GM18870 (cell line): ENCODE measurements around the gene KDM4C.
"Not testable (repeated sequence)": the region's sequence is repeated elsewhere in the genome, so short reads cannot be mapped to it uniquely, and the experiment has no call there.

Experiments
- ATAC-seq: cut with Tn5 transposase; IDR thresholded peaks from one replicate; pipeline ENCODE4 v1.9.1; 2021; ENCODE audit warnings: moderate library complexity; ENCODE audit not compliant: unreplicated experiment

KDM4C gene

GRCh38 chr9:6802926-6803325 is 45.2 kb downstream of the KDM4C start:
- ATAC-seq = no peak

- no peak for ATAC-seq
Measured at GRCh38 chr9:6805532-6805931, 47.8 kb downstream of the KDM4C start.

GRCh38 chr9:6806318-6806717 is 48.5 kb downstream of the KDM4C start:
- not testable (repeated sequence) for ATAC-seq

GRCh38 chr9:6807669-6808068 is 49.9 kb downstream of the KDM4C start:
- ATAC-seq = not testable (repeated sequence)

- ATAC-seq = no peak
Measured at GRCh38 chr9:6811436-6811835, 53.7 kb downstream of the KDM4C start.

GRCh38 chr9:6816581-6816980 is 58.8 kb downstream of the KDM4C start:
- ATAC-seq = no peak

GRCh38 chr9:6818292-6818922 is 60.6 kb downstream of the KDM4C start:
- ATAC-seq = no peak

GRCh38 chr9:6819112-6819511 is 61.3 kb downstream of the KDM4C start:
- no peak for ATAC-seq

GRCh38 chr9:6819529-6819928 is 61.8 kb downstream of the KDM4C start:
- ATAC-seq = no peak

GRCh38 chr9:6822696-6823095 is 64.9 kb downstream of the KDM4C start:
- no peak for ATAC-seq

GRCh38 chr9:6827439-6828145 is 69.8 kb downstream of the KDM4C start:
- ATAC-seq = peak; percentile 50

- ATAC-seq = no peak
Measured at GRCh38 chr9:6829027-6829426, 71.3 kb downstream of the KDM4C start.

- no peak for ATAC-seq
Measured at GRCh38 chr9:6829536-6829935, 71.8 kb downstream of the KDM4C start.

GRCh38 chr9:6833518-6834192 is 75.9 kb downstream of the KDM4C start:
- ATAC-seq = no peak

- no peak for ATAC-seq
Measured at GRCh38 chr9:6834306-6834705, 76.5 kb downstream of the KDM4C start.

GRCh38 chr9:6838158-6838557 is 80.4 kb downstream of the KDM4C start:
- ATAC-seq = no peak

GRCh38 chr9:6842584-6842947 is 84.8 kb downstream of the KDM4C start:
- ATAC-seq = no peak

- no peak for ATAC-seq
Measured at GRCh38 chr9:6843742-6844141, 86.0 kb downstream of the KDM4C start.

- ATAC-seq = no peak
Measured at GRCh38 chr9:6844267-6844666, 86.5 kb downstream of the KDM4C start.

GRCh38 chr9:6845128-6845826 is 87.5 kb downstream of the KDM4C start:
- ATAC-seq = no peak

GRCh38 chr9:6845880-6846279 is 88.1 kb downstream of the KDM4C start:
- no peak for ATAC-seq
